ENCODE results near the gene CGNL1.

Gene CGNL1

GRCh38 chr15:57540211-57540610 lies 163.9 kb downstream of the CGNL1 start:
- H3K27ac Mint-ChIP-seq, result no peak overlapping the region

GRCh38 chr15:57540736-57541135 lies 164.4 kb downstream of the CGNL1 start:
- peak; percentile 59 to 86 for ATAC-seq (replicated peaks)
- no peak overlapping the region for H3K27ac Mint-ChIP-seq
- peak; percentile 23 for DNase-seq
- H3K4me1 Mint-ChIP-seq, result peaks cover 11 to 17% of the 10 kb centered on the region in 2 donors
- peaks cover 14 to 19% of the 10 kb centered on the region in 2 donors for H3K27me3 Mint-ChIP-seq
- peaks cover 5 to 11% of the 10 kb centered on the region in 2 donors for H3K36me3 Mint-ChIP-seq
- peaks cover 10 to 12% of the 10 kb centered on the region in 2 donors for H3K9me3 Mint-ChIP-seq
- H3K4me3 Mint-ChIP-seq, result no peak overlapping the region

More at GRCh38 chr15:57540211-57540610, 163.9 kb downstream of the CGNL1 start:
- peaks cover 14 to 19% of the 10 kb centered on the region in 2 donors for H3K27me3 Mint-ChIP-seq
- peaks cover 9 to 11% of the 10 kb centered on the region in 2 donors for H3K36me3 Mint-ChIP-seq
- peaks cover 10 to 17% of the 10 kb centered on the region in 2 donors for H3K9me3 Mint-ChIP-seq
- DNase-seq (no peak), ATAC-seq (replicated peaks) (no peak)
- peaks cover 11 to 17% of the 10 kb centered on the region in 2 donors for H3K4me1 Mint-ChIP-seq
- H3K4me3 Mint-ChIP-seq, result no peak overlapping the region

GRCh38 chr15:57541271-57541670 lies 165.0 kb downstream of the CGNL1 start:
- DNase-seq (no peak), ATAC-seq (replicated peaks) (no peak)
- Mint-ChIP-seq H3K27ac (no peak overlapping the region), H3K4me1 (peaks cover 11 to 17% of the 10 kb centered on the region in 2 donors), H3K36me3 (peaks cover 3 to 11% of the 10 kb centered on the region in 2 donors), H3K27me3 (peaks cover 14 to 19% of the 10 kb centered on the region in 2 donors), H3K4me3 (no peak overlapping the region), H3K9me3 (peaks cover 10% of the 10 kb centered on the region in 2 donors)

GRCh38 chr15:57541805-57542504 lies 165.7 kb downstream of the CGNL1 start:
- H3K4me1 Mint-ChIP-seq, result peaks cover 11 to 16% of the 10 kb centered on the region in 2 donors
- H3K4me3 Mint-ChIP-seq, result no peak overlapping the region
- peaks cover 14 to 19% of the 10 kb centered on the region in 2 donors for H3K27me3 Mint-ChIP-seq
- ATAC-seq (replicated peaks) (no peak), DNase-seq (no peak)
- H3K36me3 Mint-ChIP-seq, result peaks cover 3 to 11% of the 10 kb centered on the region in 2 donors
- peaks cover 10% of the 10 kb centered on the region in 2 donors for H3K9me3 Mint-ChIP-seq
- no peak overlapping the region for H3K27ac Mint-ChIP-seq

- ATAC-seq (replicated peaks), result no peak
- no peak for DNase-seq
- no peak overlapping the region for H3K27ac Mint-ChIP-seq
Measured at GRCh38 chr15:57542505-57542817, 166.2 kb downstream of the CGNL1 start.

GRCh38 chr15:57544848-57545480 lies 168.7 kb downstream of the CGNL1 start:
- H3K27me3 Mint-ChIP-seq, result peaks cover 5 to 7% of the 10 kb centered on the region in 2 donors
- DNase-seq (no peak), ATAC-seq (replicated peaks) (no peak)
- H3K4me3 Mint-ChIP-seq, result no peak overlapping the region
- H3K4me1 Mint-ChIP-seq, result peaks cover 11% of the 10 kb centered on the region in 2 donors
- peaks cover 2 to 9% of the 10 kb centered on the region in 2 donors for H3K36me3 Mint-ChIP-seq
- no peak overlapping the region for H3K27ac Mint-ChIP-seq
- peaks cover 7 to 8% of the 10 kb centered on the region in 2 donors for H3K9me3 Mint-ChIP-seq

More at GRCh38 chr15:57542505-57542817, 166.2 kb downstream of the CGNL1 start:
- peaks cover 3 to 11% of the 10 kb centered on the region in 2 donors for H3K36me3 Mint-ChIP-seq
- peaks cover 11% of the 10 kb centered on the region in 2 donors for H3K4me1 Mint-ChIP-seq
- H3K4me3 Mint-ChIP-seq, result no peak overlapping the region
- peaks cover 14 to 19% of the 10 kb centered on the region in 2 donors for H3K27me3 Mint-ChIP-seq
- H3K9me3 Mint-ChIP-seq, result peaks cover 10% of the 10 kb centered on the region in 2 donors

- Mint-ChIP-seq H3K4me1 (peaks cover 4 to 5% of the 10 kb centered on the region in 2 donors), H3K9me3 (no peaks in the 10 kb centered on the region), H3K36me3 (no peaks in the 10 kb centered on the region), H3K4me3 (no peak overlapping the region), H3K27ac (no peak overlapping the region), H3K27me3 (no peaks in the 10 kb centered on the region)
- DNase-seq (no peak), ATAC-seq (replicated peaks) (no peak)
Measured at GRCh38 chr15:57545995-57546394, 169.7 kb downstream of the CGNL1 start.

- no peaks in the 10 kb centered on the region for H3K36me3 Mint-ChIP-seq
- no peak overlapping the region for H3K27ac Mint-ChIP-seq
- H3K4me1 Mint-ChIP-seq, result peaks cover 1 to 3% of the 10 kb centered on the region in 2 donors
- H3K4me3 Mint-ChIP-seq, result no peak overlapping the region
- DNase-seq, result no peak
- no peak for ATAC-seq (replicated peaks)
- H3K27me3 Mint-ChIP-seq, result no peaks in the 10 kb centered on the region
- no peaks in the 10 kb centered on the region for H3K9me3 Mint-ChIP-seq
Measured at GRCh38 chr15:57547243-57547755, 171.0 kb downstream of the CGNL1 start.

- Mint-ChIP-seq H3K27me3 (no peaks in the 10 kb centered on the region), H3K4me1 (no peaks in the 10 kb centered on the region), H3K27ac (no peak overlapping the region), H3K36me3 (no peaks in the 10 kb centered on the region), H3K9me3 (no peaks in the 10 kb centered on the region), H3K4me3 (no peak overlapping the region)
- ATAC-seq (replicated peaks) (no peak), DNase-seq (no peak)
Measured at GRCh38 chr15:57548351-57548750, 172.0 kb downstream of the CGNL1 start.

- Mint-ChIP-seq H3K9me3 (no peaks in the 10 kb centered on the region), H3K4me1 (no peaks in the 10 kb centered on the region), H3K27me3 (no peaks in the 10 kb centered on the region), H3K36me3 (no peaks in the 10 kb centered on the region), H3K27ac (peak overlapping the region; percentile 26), H3K4me3 (no peak overlapping the region)
- DNase-seq (no peak), ATAC-seq (replicated peaks) (no peak)
Measured at GRCh38 chr15:57548835-57549234, 172.5 kb downstream of the CGNL1 start.

GRCh38 chr15:57549935-57550334 lies 173.6 kb downstream of the CGNL1 start:
- DNase-seq (no peak), ATAC-seq (replicated peaks) (no peak)
- Mint-ChIP-seq H3K27ac (no peak overlapping the region), H3K9me3 (no peaks in the 10 kb centered on the region), H3K4me1 (no peaks in the 10 kb centered on the region), H3K36me3 (no peaks in the 10 kb centered on the region), H3K27me3 (no peaks in the 10 kb centered on the region), H3K4me3 (no peak overlapping the region)

- no peak for ATAC-seq (replicated peaks)
- DNase-seq, result no peak
- Mint-ChIP-seq H3K27ac (no peak overlapping the region), H3K36me3 (no peaks in the 10 kb centered on the region), H3K4me1 (no peaks in the 10 kb centered on the region), H3K9me3 (no peaks in the 10 kb centered on the region), H3K4me3 (no peak overlapping the region), H3K27me3 (no peaks in the 10 kb centered on the region)
Measured at GRCh38 chr15:57550640-57551039, 174.3 kb downstream of the CGNL1 start.

GRCh38 chr15:57551715-57552677 lies 175.7 kb downstream of the CGNL1 start:
- no peak overlapping the region for H3K27ac Mint-ChIP-seq
- no peaks in the 10 kb centered on the region for H3K27me3 Mint-ChIP-seq
- H3K4me1 Mint-ChIP-seq, result no peaks in the 10 kb centered on the region
- no peaks in the 10 kb centered on the region for H3K36me3 Mint-ChIP-seq
- no peak overlapping the region for H3K4me3 Mint-ChIP-seq
- ATAC-seq (replicated peaks) (no peak), DNase-seq (no peak)
- no peaks in the 10 kb centered on the region for H3K9me3 Mint-ChIP-seq

All from stimulated activated naive B cell treated with anti-CD40 and anti-IgM and Interleukin-4, amounts not matched to agents 10 μg/mL and 1 μg/mL and 100 μg/mL, for 72 hours (primary cell).